ENCODE measurements around the gene MICAL1.

Gene MICAL1

GRCh38 chr6:109449795-109450673, 5.5 kb downstream of the MICAL1 start:
- H3K9me3 ChIP-seq (ENCODE audit: control insufficient read depth, insufficient read depth, low read length) = no peaks in the 10 kb centered on the region
- no peak overlapping the region for H3K4me3 ChIP-seq (ENCODE audit: low read depth, low read length)
- peaks cover 59% of the 10 kb centered on the region for H3K36me3 ChIP-seq (ENCODE audit: control insufficient read depth, insufficient read depth, low read length)
- H3K9ac ChIP-seq (ENCODE audit: low read depth, low read length) = no peak overlapping the region
- no peaks in the 10 kb centered on the region for H3K4me1 ChIP-seq (ENCODE audit: control insufficient read depth, insufficient read depth, low read length)
- no peaks in the 10 kb centered on the region for H3K27me3 ChIP-seq (ENCODE audit: control insufficient read depth, insufficient read depth, low read length)

GRCh38 chr6:109449064-109449794, 6.3 kb downstream of the MICAL1 start:
- Histone ChIP-seq H3K4me1 (ENCODE audit: control insufficient read depth, insufficient read depth, low read length) (no peaks in the 10 kb centered on the region), H3K27me3 (ENCODE audit: control insufficient read depth, insufficient read depth, low read length) (no peaks in the 10 kb centered on the region), H3K9me3 (ENCODE audit: control insufficient read depth, insufficient read depth, low read length) (no peaks in the 10 kb centered on the region), H3K9ac (ENCODE audit: low read depth, low read length) (no peak overlapping the region), H3K4me3 (ENCODE audit: low read depth, low read length) (no peak overlapping the region), H3K36me3 (ENCODE audit: control insufficient read depth, insufficient read depth, low read length) (peaks cover 61% of the 10 kb centered on the region)

- no peaks in the 10 kb centered on the region for H3K27me3 ChIP-seq (ENCODE audit: control insufficient read depth, insufficient read depth, low read length)
- no peak overlapping the region for H3K4me3 ChIP-seq (ENCODE audit: low read depth, low read length)
- H3K4me1 ChIP-seq (ENCODE audit: control insufficient read depth, insufficient read depth, low read length) = no peaks in the 10 kb centered on the region
- peaks cover 60% of the 10 kb centered on the region for H3K36me3 ChIP-seq (ENCODE audit: control insufficient read depth, insufficient read depth, low read length)
- H3K9ac ChIP-seq (ENCODE audit: low read depth, low read length) = no peak overlapping the region
- no peaks in the 10 kb centered on the region for H3K9me3 ChIP-seq (ENCODE audit: control insufficient read depth, insufficient read depth, low read length)
Measured at GRCh38 chr6:109448615-109449014, 7.0 kb downstream of the MICAL1 start.

- no peak overlapping the region for H3K4me3 ChIP-seq (ENCODE audit: low read depth, low read length)
- H3K27me3 ChIP-seq (ENCODE audit: control insufficient read depth, insufficient read depth, low read length) = no peaks in the 10 kb centered on the region
- H3K36me3 ChIP-seq (ENCODE audit: control insufficient read depth, insufficient read depth, low read length) = peaks cover 59% of the 10 kb centered on the region
- no peaks in the 10 kb centered on the region for H3K4me1 ChIP-seq (ENCODE audit: control insufficient read depth, insufficient read depth, low read length)
- no peaks in the 10 kb centered on the region for H3K9me3 ChIP-seq (ENCODE audit: control insufficient read depth, insufficient read depth, low read length)
- H3K9ac ChIP-seq (ENCODE audit: low read depth, low read length) = no peak overlapping the region
Measured at GRCh38 chr6:109447878-109448555, 7.6 kb downstream of the MICAL1 start.

- Histone ChIP-seq H3K36me3 (ENCODE audit: control insufficient read depth, insufficient read depth, low read length) (peaks cover 61% of the 10 kb centered on the region), H3K4me3 (ENCODE audit: low read depth, low read length) (no peak overlapping the region), H3K9ac (ENCODE audit: low read depth, low read length) (no peak overlapping the region), H3K27me3 (ENCODE audit: control insufficient read depth, insufficient read depth, low read length) (no peaks in the 10 kb centered on the region), H3K4me1 (ENCODE audit: control insufficient read depth, insufficient read depth, low read length) (no peaks in the 10 kb centered on the region), H3K9me3 (ENCODE audit: control insufficient read depth, insufficient read depth, low read length) (no peaks in the 10 kb centered on the region)
Measured at GRCh38 chr6:109447087-109447486, 8.5 kb downstream of the MICAL1 start.

- Histone ChIP-seq H3K36me3 (ENCODE audit: control insufficient read depth, insufficient read depth, low read length) (peaks cover 57% of the 10 kb centered on the region), H3K4me3 (ENCODE audit: low read depth, low read length) (no peak overlapping the region), H3K27me3 (ENCODE audit: control insufficient read depth, insufficient read depth, low read length) (no peaks in the 10 kb centered on the region), H3K9me3 (ENCODE audit: control insufficient read depth, insufficient read depth, low read length) (no peaks in the 10 kb centered on the region), H3K4me1 (ENCODE audit: control insufficient read depth, insufficient read depth, low read length) (peaks cover 2% of the 10 kb centered on the region), H3K9ac (ENCODE audit: low read depth, low read length) (no peak overlapping the region)
Measured at GRCh38 chr6:109446541-109446940, 9.0 kb downstream of the MICAL1 start.

- Histone ChIP-seq H3K27me3 (ENCODE audit: control insufficient read depth, insufficient read depth, low read length) (no peaks in the 10 kb centered on the region), H3K36me3 (ENCODE audit: control insufficient read depth, insufficient read depth, low read length) (peaks cover 54% of the 10 kb centered on the region), H3K4me3 (ENCODE audit: low read depth, low read length) (no peak overlapping the region), H3K9ac (ENCODE audit: low read depth, low read length) (no peak overlapping the region), H3K4me1 (ENCODE audit: control insufficient read depth, insufficient read depth, low read length) (peaks cover 5% of the 10 kb centered on the region), H3K9me3 (ENCODE audit: control insufficient read depth, insufficient read depth, low read length) (no peaks in the 10 kb centered on the region)
Measured at GRCh38 chr6:109446072-109446471, 9.5 kb downstream of the MICAL1 start.

GRCh38 chr6:109445382-109445781, 10.2 kb downstream of the MICAL1 start:
- H3K4me1 ChIP-seq (ENCODE audit: control insufficient read depth, insufficient read depth, low read length) = peaks cover 5% of the 10 kb centered on the region
- no peak overlapping the region for H3K4me3 ChIP-seq (ENCODE audit: low read depth, low read length)
- H3K9me3 ChIP-seq (ENCODE audit: control insufficient read depth, insufficient read depth, low read length) = no peaks in the 10 kb centered on the region
- peaks cover 54% of the 10 kb centered on the region for H3K36me3 ChIP-seq (ENCODE audit: control insufficient read depth, insufficient read depth, low read length)
- H3K9ac ChIP-seq (ENCODE audit: low read depth, low read length) = no peak overlapping the region
- no peaks in the 10 kb centered on the region for H3K27me3 ChIP-seq (ENCODE audit: control insufficient read depth, insufficient read depth, low read length)

GRCh38 chr6:109443425-109443950, 12.1 kb downstream of the MICAL1 start:
- Histone ChIP-seq H3K4me3 (ENCODE audit: low read depth, low read length) (no peak overlapping the region), H3K9me3 (ENCODE audit: control insufficient read depth, insufficient read depth, low read length) (no peaks in the 10 kb centered on the region), H3K9ac (ENCODE audit: low read depth, low read length) (no peak overlapping the region), H3K36me3 (ENCODE audit: control insufficient read depth, insufficient read depth, low read length) (peaks cover 43% of the 10 kb centered on the region), H3K27me3 (ENCODE audit: control insufficient read depth, insufficient read depth, low read length) (peaks cover 6% of the 10 kb centered on the region), H3K4me1 (ENCODE audit: control insufficient read depth, insufficient read depth, low read length) (peaks cover 7% of the 10 kb centered on the region)

GRCh38 chr6:109442393-109442924, 13.1 kb downstream of the MICAL1 start:
- no peak overlapping the region for H3K4me3 ChIP-seq (ENCODE audit: low read depth, low read length)
- no peak overlapping the region for H3K9ac ChIP-seq (ENCODE audit: low read depth, low read length)
- H3K27me3 ChIP-seq (ENCODE audit: control insufficient read depth, insufficient read depth, low read length) = peaks cover 6% of the 10 kb centered on the region
- H3K36me3 ChIP-seq (ENCODE audit: control insufficient read depth, insufficient read depth, low read length) = peaks cover 41% of the 10 kb centered on the region
- H3K4me1 ChIP-seq (ENCODE audit: control insufficient read depth, insufficient read depth, low read length) = peaks cover 7% of the 10 kb centered on the region
- H3K9me3 ChIP-seq (ENCODE audit: control insufficient read depth, insufficient read depth, low read length) = no peaks in the 10 kb centered on the region

GRCh38 chr6:109441069-109441816, 14.3 kb downstream of the MICAL1 start:
- Histone ChIP-seq H3K36me3 (ENCODE audit: control insufficient read depth, insufficient read depth, low read length) (peaks cover 32% of the 10 kb centered on the region), H3K27me3 (ENCODE audit: control insufficient read depth, insufficient read depth, low read length) (peaks cover 6% of the 10 kb centered on the region), H3K4me1 (ENCODE audit: control insufficient read depth, insufficient read depth, low read length) (peaks cover 7% of the 10 kb centered on the region), H3K9ac (ENCODE audit: low read depth, low read length) (peak overlapping the region; percentile 81), H3K9me3 (ENCODE audit: control insufficient read depth, insufficient read depth, low read length) (no peaks in the 10 kb centered on the region), H3K4me3 (ENCODE audit: low read depth, low read length) (peak overlapping the region; percentile 91)

Data from iPS-15b (cell line).